ENCODE measurements around the gene FSCN2. TPM values are rescaled to one million over a fixed set of nuclear protein-coding genes. Genes with fewer than 3 reads are reported as not detected.

FSCN2 gene
- total RNA-seq, 4 donors from 2014 or later, result 1.1 to 2.3 (median 1.8) TPM; not detected in 1

DNA sequence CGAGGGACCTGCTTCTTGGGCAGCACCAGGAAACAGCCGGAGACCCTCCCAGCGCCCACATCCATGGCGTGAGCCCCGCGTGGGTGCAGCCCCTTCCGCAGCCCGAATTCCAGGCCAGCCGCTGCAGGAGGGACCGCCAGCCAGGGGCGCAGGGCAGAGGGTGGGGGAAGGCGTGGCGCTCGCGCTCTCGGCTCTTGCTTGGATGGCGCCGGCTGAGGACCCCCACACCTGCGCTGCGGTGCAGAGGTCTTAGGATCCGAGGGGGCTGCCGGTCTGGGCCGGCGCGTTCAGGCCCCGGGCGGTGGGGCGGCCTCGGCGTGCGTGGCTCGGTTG, 44.3 kb upstream of the FSCN2 start:
- no peak for TF ChIP-seq CTCF (IDR thresholded peaks at IDR 0.05)
- TF ChIP-seq POLR2A (IDR thresholded peaks at IDR 0.05), result no peak
- Histone ChIP-seq H3K27ac (peak overlapping the region in 2 of 4 donors; percentile 5 to 17), H3K9me3 (no peaks in the 10 kb centered on the region), H3K4me3 (peak overlapping the region; percentile 21 to 68 (median 36)), H3K27me3 (peaks cover 0 to 36% (median 0%) of the 10 kb centered on the region in 4 donors), H3K36me3 (no peaks in the 10 kb centered on the region), H3K4me1 (peaks cover 46 to 72% (median 47%) of the 10 kb centered on the region in 3 donors)
- intact Hi-C loops (cut with DNase I), result loop anchor here (5.0 to 10.0 kb wide), 3 partner anchors 82 to 232 kb away; partner anchors contain the start of gene SLC38A10
- DNase-seq, result no peak
- WGBS, 2 donors, result no CpG with 5 or more reads among the region's 32 CpGs

- Histone ChIP-seq H3K9me3 (no peaks in the 10 kb centered on the region), H3K36me3 (no peaks in the 10 kb centered on the region), H3K27me3 (peaks cover 0 to 39% (median 0%) of the 10 kb centered on the region in 4 donors), H3K4me3 (peak overlapping the region; percentile 21 to 68 (median 36)), H3K4me1 (peaks cover 46 to 77% (median 47%) of the 10 kb centered on the region in 3 donors), H3K27ac (peak overlapping the region in 1 of 4 donors; percentile 5)
- intact Hi-C loops (cut with DNase I), result loop anchor here (5.0 to 10.0 kb wide), 3 partner anchors 82 to 232 kb away; partner anchors contain the start of gene SLC38A10
- TF ChIP-seq CTCF (IDR thresholded peaks at IDR 0.05) (peak; percentile 96 to 100 (median 100)), POLR2A (IDR thresholded peaks at IDR 0.05) (peak in 1 of 4 donors; percentile 4)
- peak; percentile 36 for DNase-seq
- 0 to 21% methylated on average over 2 to 10 of the region's 60 CpGs for WGBS, 2 donors
Measured at GRCh38 chr17:81484195-81484979, 43.8 kb upstream of the FSCN2 start.

- Histone ChIP-seq H3K4me1 (peaks cover 37 to 61% (median 38%) of the 10 kb centered on the region in 3 donors), H3K9me3 (no peaks in the 10 kb centered on the region), H3K4me3 (no peak overlapping the region), H3K27me3 (peaks cover 0 to 45% (median 0%) of the 10 kb centered on the region in 4 donors), H3K27ac (no peak overlapping the region), H3K36me3 (no peaks in the 10 kb centered on the region)
- intact Hi-C loops (cut with DNase I), result loop anchor here (10.0 kb wide), 1 partner anchor 192 kb away; the partner anchor contains the start of gene SLC38A10
- no peak for TF ChIP-seq CTCF (IDR thresholded peaks at IDR 0.05)
- TF ChIP-seq POLR2A (IDR thresholded peaks at IDR 0.05), result no peak
- WGBS, 2 donors, result 63 to 66% methylated on average over 17 of the region's 17 CpGs
- DNase-seq, result no peak
Measured at GRCh38 chr17:81486199-81486810, 41.9 kb upstream of the FSCN2 start.

GRCh38 chr17:81487089-81487486, 41.1 kb upstream of the FSCN2 start:
- 44 to 62% methylated on average over 9 to 10 of the region's 10 CpGs for WGBS, 2 donors
- Histone ChIP-seq H3K4me1 (peaks cover 30 to 53% (median 32%) of the 10 kb centered on the region in 3 donors), H3K27ac (no peak overlapping the region), H3K4me3 (peak overlapping the region in 2 of 4 donors; percentile 65 to 73), H3K27me3 (peaks cover 0 to 38% (median 0%) of the 10 kb centered on the region in 4 donors), H3K9me3 (no peaks in the 10 kb centered on the region), H3K36me3 (no peaks in the 10 kb centered on the region)
- intact Hi-C loops (cut with DNase I), result loop anchor here (10.0 kb wide), 1 partner anchor 192 kb away; the partner anchor contains the start of gene SLC38A10
- TF ChIP-seq POLR2A (IDR thresholded peaks at IDR 0.05) (no peak), CTCF (IDR thresholded peaks at IDR 0.05) (no peak)
- no peak for DNase-seq

All from esophagus squamous epithelium (tissue), 5 donors.